ENCODE results near the gene GALNS. TPM values are rescaled to one million over a fixed set of nuclear protein-coding genes. Genes with fewer than 3 reads are reported as not detected.

GALNS gene
- total RNA-seq, 1 donor from 2014 or later: 18.3 TPM

- peak overlapping the region; percentile 77 for H3K4me3 ChIP-seq (ENCODE audit: low read depth, low read length)
- DNase-seq (ENCODE audit: low read depth): no peak
- no peak for TF ChIP-seq CTCF (conservative IDR thresholded peaks at IDR 0.05; ENCODE audit: low read depth, low read length)
These were observed 52.6 kb downstream of the GALNS start for GRCh38 chr16:88804173-88804551.

DNA sequence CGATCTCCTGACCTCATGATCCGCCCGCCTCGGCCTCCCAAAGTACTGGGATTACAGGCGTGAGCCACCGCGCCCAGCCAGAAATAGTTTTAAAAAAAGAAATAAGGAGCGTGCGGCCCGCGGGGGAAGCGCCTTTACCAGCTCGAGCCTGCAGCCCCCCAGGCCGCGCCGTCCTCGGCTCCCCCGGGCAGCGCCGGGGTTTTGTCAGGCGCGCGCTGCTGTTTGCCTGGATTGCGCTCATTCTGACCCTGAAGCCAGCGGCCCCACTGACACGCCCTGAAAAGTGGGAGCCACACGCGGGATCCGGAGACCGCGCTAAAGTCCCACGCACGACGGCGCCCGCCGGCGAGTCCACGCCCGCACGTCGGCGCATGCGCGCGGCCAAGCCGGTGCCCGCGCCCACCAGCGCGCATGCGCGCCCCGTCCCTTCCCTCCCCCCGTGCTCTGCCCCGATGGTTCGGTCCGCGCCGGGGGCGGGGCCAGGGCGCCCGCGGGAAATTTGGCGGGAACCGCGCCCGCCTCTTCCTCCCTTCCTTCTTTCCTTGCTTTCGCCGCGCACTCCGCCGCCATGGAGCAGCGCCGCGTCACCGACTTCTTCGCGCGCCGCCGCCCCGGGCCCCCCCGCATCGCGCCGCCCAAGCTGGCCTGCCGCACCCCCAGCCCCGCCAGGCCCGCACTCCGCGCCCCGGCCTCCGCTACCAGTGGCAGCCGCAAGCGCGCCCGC is 53.3 kb downstream of the GALNS start, which contains the start of gene CDT1:
Gene CDT1, plus strand, starts transcription at position 526 of the 724 bp plus-strand sequence. Its CDS starts 43 bp downstream, at position 569.
- H3K4me3 ChIP-seq (ENCODE audit: low read depth, low read length): peak within 1 kb of the TSS; percentile 77
- DNase-seq (ENCODE audit: low read depth): no peak
- no peak for TF ChIP-seq CTCF (conservative IDR thresholded peaks at IDR 0.05; ENCODE audit: low read depth, low read length)

DNA sequence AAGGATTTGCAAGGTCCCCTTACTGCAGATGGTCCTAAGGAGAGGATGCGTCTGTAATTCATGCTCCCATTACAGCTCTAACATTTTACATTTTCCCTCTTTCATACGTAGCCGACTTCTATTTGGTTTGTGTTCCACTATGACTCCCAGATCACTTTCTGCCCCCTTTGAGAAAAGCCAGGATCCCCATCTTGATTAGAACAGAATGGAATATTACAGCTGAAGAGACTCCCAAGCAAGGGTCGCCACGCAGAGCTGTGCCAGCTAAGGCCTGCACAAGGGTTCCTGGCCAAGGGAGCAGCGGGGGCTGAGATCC is 56.5 kb downstream of the GALNS start:
- no peak for DNase-seq (ENCODE audit: low read depth)
- no peak for TF ChIP-seq CTCF (conservative IDR thresholded peaks at IDR 0.05; ENCODE audit: low read depth, low read length)
- H3K4me3 ChIP-seq (ENCODE audit: low read depth, low read length): no peak overlapping the region

- TF ChIP-seq CTCF (conservative IDR thresholded peaks at IDR 0.05; ENCODE audit: low read depth, low read length): no peak
- no peak for DNase-seq (ENCODE audit: low read depth)
- no peak overlapping the region for H3K4me3 ChIP-seq (ENCODE audit: low read depth, low read length)
These were observed 57.0 kb downstream of the GALNS start for GRCh38 chr16:88799569-88800276.

- no peak overlapping the region for H3K4me3 ChIP-seq (ENCODE audit: low read depth, low read length)
- DNase-seq (ENCODE audit: low read depth): no peak
- no peak for TF ChIP-seq CTCF (conservative IDR thresholded peaks at IDR 0.05; ENCODE audit: low read depth, low read length)
These were observed 57.8 kb downstream of the GALNS start for GRCh38 chr16:88798772-88799455.

DNA sequence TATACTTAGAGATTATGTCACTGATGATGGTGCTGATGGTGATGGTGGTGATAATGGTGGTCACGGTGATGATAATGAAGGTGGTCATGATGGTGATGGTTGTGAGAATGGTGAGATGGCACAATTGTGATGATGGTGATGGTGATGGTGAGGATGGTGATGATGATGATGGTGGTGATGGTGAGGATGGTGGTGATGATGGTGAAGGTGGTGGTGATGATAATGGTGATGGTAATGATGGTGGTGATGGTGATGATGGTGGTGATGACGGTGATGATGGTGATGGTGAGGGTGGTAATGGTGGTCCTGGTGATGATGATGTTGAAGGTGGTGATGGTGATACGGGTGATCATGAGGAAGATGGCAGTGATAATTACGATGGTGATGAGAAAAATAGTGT is 58.7 kb downstream of the GALNS start:
- H3K4me3 ChIP-seq (ENCODE audit: low read depth, low read length): no peak overlapping the region
- no peak for DNase-seq (ENCODE audit: low read depth)
- no peak for TF ChIP-seq CTCF (conservative IDR thresholded peaks at IDR 0.05; ENCODE audit: low read depth, low read length)

Measured in epithelial cell of proximal tubule (primary cell).